Measurements from ENCODE around the gene PFN2.

- TF ChIP-seq CTCF (IDR thresholded peaks at IDR 0.05; ENCODE audit: insufficient read depth, low read depth, low read length) (no peak), EZH2 (IDR thresholded peaks at IDR 0.05; ENCODE audit: insufficient read depth, low read length) (no peak)
Observed at GRCh38 chr3:150006794-150007193, 36.1 kb upstream of the PFN2 start.

All from astrocyte (in vitro differentiated cells and primary cell).